T1000 (cell line): ENCODE measurements around the gene PPIL4.

Experiments used
- DNase-seq: peaks from one replicate; lab custom pipeline; 2025; ENCODE audit warnings: mixed read lengths; lab: John Stamatoyannopoulos, UW

PPIL4 gene

DNA sequence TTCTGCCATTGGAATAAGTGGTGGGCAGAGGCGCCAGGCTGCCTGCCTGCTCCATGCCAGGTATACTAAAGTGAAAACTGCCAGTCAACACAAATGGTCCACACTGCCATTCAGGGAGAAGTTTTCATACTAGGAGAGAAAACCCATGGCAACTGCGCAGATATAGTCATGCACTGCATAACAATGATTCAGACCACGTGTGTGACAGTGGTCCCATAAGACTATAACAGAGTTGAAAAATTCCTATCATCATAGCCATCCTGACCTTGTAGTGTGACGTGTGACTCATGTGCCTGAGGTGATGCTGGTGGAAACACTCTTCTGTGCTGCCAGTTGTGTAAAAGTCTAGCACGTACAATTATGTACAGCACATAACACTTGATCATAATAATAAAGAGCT lies 86.1 kb downstream of the PPIL4 start:
- DNase-seq: peak; percentile 61

DNA sequence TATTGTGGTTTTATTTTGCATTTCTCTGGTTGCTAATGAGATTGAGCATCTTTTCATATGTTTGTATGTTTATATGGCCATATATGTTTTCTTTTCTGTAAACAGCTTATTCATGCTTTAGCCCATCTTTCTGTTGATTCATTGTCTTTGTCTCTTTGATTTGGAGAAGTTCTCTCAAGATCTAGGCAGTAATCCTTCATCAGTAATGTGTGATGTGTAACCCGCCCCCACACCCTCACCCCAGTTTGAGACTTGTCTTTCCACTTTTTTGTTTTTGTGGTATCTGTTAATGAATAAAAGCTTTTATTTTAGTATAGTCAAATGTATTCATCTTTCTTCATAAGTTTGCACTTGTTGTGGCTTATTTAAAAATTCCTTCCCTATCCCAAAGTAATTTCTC lies 87.0 kb downstream of the PPIL4 start:
- no peak for DNase-seq

DNA sequence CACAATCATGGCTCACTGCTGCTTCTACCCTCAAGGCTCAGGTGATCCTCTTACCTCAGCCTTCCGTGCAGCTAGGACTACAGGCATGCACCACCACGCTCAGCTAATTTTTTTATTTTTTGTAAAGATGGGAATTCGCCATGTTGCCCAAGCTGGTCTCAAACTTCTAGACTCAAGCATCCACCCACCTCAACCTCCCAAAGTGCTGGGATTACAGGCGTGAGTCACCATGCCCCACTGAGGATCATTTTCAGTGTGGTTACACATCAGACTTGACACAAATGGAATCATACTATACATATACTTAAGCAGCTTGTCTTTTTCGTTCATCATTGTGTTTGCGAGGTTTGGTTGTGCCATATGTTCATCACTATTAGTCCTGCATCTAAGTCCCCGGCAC lies 87.6 kb downstream of the PPIL4 start:
- DNase-seq: no peak

DNA sequence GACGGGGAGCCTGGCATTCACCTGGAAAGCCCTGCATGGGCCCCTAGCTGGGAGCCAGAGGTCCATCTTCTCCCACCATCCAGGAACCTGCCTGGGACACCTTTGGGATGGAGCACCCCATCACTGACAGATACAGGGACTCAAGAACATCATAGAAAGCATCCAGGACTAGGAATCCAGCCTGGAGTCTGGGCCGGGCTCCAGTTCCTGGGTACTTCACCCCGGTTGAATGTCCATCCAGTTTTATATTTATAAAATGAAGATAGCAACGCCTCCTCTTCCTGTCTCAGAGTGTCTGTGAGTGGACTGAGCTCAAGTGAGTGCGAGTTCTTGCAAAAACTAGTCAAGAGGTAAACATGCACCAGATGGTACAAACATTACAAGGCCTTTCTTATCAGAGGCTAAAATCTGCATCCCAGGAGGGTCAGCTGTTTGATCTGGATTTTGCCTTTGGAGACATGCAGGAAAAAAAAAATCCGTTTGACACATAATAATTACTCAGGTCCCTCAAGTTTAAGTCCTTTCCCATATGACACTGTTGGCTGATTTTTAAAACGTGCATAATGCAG lies 88.4 kb downstream of the PPIL4 start:
- DNase-seq: no peak

DNA sequence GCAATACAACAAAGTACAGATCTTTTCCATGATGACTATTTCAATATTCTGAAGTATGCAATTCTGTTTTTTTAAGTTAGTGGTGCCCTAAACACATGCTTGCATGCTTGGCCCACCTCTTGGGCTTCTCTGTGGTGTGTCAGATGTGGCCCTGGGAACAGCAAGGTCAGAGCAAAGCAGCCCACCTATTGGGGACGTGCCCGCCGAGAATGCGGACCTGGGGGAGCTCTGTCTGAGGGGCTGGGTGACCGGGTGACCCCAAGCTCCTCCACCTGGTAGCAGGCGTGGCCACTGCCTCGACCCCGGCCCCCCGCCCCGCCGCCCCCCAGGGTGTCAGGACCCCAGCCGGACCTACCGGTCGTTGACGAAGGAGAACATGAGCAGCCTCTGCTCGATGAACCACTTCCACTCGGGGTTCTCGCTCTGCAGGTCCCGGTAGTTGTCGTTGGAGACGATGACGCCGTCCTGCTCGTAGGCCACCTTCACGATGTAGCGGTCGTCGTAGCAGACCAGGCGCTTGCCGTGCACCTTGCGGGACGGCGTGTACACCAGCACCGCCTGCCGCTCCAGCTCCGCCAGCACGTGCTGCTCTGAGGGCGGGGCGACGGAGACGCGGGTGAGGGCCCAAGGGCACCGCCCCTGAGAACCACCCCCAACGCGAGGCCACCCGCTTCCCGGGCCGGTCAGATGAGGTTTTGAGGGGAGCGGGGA lies 89.4 kb downstream of the PPIL4 start:
- DNase-seq: no peak

DNA sequence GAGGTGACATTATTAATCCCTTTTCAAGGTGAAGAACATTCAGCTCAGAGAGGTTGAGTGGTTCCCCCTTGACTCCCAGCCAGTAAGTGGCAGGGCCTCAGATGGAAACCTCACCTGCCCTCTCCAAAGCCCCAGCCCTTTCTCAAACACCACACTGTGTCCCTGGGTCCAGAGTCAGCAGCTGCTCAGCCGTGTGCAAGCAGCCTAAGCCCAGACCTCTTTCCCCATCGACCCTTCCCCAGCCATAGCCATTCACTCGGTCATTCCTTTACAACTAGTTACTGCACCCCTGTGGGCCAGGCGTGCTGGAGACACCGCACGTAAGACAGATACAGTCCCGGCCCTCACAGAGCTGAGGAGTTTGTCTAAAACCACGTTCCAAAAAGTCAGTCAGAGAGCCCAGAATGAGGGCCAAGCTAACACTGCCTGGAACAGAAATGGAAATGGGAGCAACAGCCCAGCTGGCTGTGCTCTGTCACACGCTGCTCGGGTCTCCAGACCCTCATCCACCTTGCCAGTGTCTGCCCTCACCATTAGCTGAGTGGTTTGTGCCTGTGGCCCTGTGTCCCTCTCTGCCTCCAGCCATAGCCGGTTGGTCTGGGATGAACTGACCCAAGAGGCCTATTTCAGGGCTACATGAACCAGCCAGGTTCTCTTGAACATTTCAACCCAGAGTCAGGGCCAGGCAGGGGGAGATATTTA lies 90.7 kb downstream of the PPIL4 start:
- DNase-seq: no peak
